Omental fat pad (tissue), 4 donors: ENCODE measurements around the gene NARF. TPM values are rescaled to one million over a fixed set of nuclear protein-coding genes. Genes with fewer than 3 reads are reported as not detected.
"Not testable (repeated sequence)": the region's sequence is repeated elsewhere in the genome, so short reads cannot be mapped to it uniquely, and the experiment has no call there.

Source experiments
- ATAC-seq: fragments of 150-250 bp; one replicate; pipeline ENCODE4 v1.9.1; 2016; ENCODE audit warnings: mild to moderate bottlenecking, moderate library complexity; ENCODE audit not compliant: low FRiP score
- DNase-seq: peaks from one replicate; pipeline ENCODE4 v3.0.0-alpha.2; 2019; ENCODE audit warnings: low spot score
- total RNA-seq, 4 donors: library from RNA; depleted of rRNA; stranded (reverse); fragments of >200 nt; gene quantifications; one replicate each; pipeline ENCODE4 v1.1.0, GENCODE V29; 2016
- TF ChIP-seq, protein P1 (sequence below), 3 donors: fragments of 450-650 bp; IDR thresholded peaks; one replicate each; pipeline ENCODE4 v1.5.1; 2016 to 2017; ENCODE audit warnings: antibody characterized with exemption in 3 of 3, mild to moderate bottlenecking in 3 of 3, moderate library complexity in 2 of 3

Gene NARF
- total RNA-seq, 4 donors from 2014 or later: 31.8 to 48.7 (median 35.7) TPM

- DNase-seq (no peak), ATAC-seq (no peak)
- TF ChIP-seq, protein P1, sequence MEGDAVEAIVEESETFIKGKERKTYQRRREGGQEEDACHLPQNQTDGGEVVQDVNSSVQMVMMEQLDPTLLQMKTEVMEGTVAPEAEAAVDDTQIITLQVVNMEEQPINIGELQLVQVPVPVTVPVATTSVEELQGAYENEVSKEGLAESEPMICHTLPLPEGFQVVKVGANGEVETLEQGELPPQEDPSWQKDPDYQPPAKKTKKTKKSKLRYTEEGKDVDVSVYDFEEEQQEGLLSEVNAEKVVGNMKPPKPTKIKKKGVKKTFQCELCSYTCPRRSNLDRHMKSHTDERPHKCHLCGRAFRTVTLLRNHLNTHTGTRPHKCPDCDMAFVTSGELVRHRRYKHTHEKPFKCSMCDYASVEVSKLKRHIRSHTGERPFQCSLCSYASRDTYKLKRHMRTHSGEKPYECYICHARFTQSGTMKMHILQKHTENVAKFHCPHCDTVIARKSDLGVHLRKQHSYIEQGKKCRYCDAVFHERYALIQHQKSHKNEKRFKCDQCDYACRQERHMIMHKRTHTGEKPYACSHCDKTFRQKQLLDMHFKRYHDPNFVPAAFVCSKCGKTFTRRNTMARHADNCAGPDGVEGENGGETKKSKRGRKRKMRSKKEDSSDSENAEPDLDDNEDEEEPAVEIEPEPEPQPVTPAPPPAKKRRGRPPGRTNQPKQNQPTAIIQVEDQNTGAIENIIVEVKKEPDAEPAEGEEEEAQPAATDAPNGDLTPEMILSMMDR (IDR thresholded peaks at IDR 0.05): no peak
Observed at GRCh38 chr17:82503094-82503727, 44.7 kb downstream of the NARF start.

- TF ChIP-seq, protein P1 (IDR thresholded peaks at IDR 0.05): no peak
- DNase-seq (no peak), ATAC-seq (no peak)
Observed at GRCh38 chr17:82503728-82504308, 45.3 kb downstream of the NARF start.

- no peak for ATAC-seq
- TF ChIP-seq, protein P1 (IDR thresholded peaks at IDR 0.05): no peak
- DNase-seq: no peak
Observed at GRCh38 chr17:82505296-82505695, 46.8 kb downstream of the NARF start.

GRCh38 chr17:82506402-82506801 is 47.9 kb downstream of the NARF start:
- ATAC-seq, DNase-seq: not testable (repeated sequence)

DNA sequence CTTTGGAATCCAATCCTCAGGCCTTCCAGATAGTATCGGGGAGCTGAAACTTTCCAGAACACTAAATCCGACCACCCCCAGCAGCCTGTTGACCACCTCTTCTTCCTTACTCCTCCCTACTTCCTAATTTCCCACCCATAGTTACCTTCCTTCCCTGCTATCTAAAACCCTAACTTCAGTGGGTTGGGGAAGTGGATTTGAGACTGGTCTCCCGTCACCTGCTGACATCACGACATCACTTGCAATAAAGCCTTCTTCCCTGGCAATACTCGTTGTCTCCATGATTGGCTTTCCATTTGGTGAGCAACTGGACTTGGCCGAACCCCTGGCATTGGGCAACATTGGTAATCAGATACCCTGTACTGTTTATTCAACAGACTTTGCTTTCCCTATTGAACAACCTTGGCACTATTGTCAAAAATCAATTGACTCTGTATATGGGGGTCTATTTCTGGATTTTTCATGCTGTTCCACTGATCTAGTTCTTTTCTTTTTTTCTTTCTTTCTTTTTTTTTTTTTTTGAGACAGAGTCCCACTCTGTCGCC is 49.2 kb downstream of the NARF start:
- TF ChIP-seq, protein P1 (IDR thresholded peaks at IDR 0.05): no peak
- ATAC-seq (no peak), DNase-seq (no peak)

DNA sequence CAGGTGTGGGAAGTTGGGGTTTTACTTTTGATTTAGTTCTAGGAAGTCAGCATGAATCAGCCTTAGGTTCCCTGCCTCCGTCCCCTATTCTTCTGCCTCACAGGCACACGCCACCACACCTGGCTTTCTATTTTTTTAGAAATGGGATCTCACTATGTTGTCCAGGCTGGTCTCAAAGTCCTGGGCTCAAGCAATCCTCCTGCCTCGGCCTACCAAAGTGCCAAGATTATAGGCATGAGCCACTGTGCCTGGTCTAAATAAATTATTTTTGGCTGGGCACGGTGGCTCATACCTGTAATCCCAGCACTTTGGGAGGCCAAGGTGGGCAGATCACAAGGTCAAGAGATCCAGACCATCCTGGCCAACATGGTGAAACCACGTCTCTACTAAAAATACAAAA is 53.1 kb downstream of the NARF start:
- not testable (repeated sequence) for ATAC-seq, DNase-seq

DNA sequence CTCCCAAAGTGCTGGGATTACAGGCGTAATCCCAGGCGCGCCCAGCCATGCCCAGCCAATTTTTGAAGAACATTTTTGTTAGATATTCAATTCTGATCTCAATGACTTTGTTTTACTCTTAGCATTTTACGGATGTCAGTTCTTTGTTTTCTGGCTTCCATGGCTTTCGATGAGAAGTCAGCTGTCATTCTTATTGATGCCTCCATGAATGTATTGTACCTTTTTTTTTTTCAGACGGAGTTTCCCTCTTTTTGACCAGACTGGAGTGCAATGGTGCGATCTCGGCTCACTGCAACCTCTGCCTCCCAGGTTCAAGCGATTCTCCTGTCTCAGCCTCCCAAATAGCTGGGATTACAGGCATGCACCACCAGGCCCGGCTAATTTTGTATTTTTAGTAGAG is 55.3 kb downstream of the NARF start:
- not testable (repeated sequence) for DNase-seq, ATAC-seq

- DNase-seq: no peak
- TF ChIP-seq, protein P1 (IDR thresholded peaks at IDR 0.05): no peak
- no peak for ATAC-seq
Observed at GRCh38 chr17:82517230-82517865, 58.8 kb downstream of the NARF start.
